NCI-H187 (cell line): Measurements from ENCODE around the gene PCDHGA1.
A peak's percentile ranks its signal among the peaks of the same experiment; 100 is the strongest.
"Not testable (repeated sequence)": the region's sequence is repeated elsewhere in the genome, so short reads cannot be mapped to it uniquely, and the experiment has no call there.

ENCODE experiments used
- DNase-seq, 2 experiments: peaks; one replicate each; lab custom pipeline; 2025; lab: John Stamatoyannopoulos, UW

PCDHGA1 gene

GRCh38 chr5:141349917-141350619, 19.8 kb downstream of the PCDHGA1 start, which contains the start of gene PCDHGB1:
TSS of gene PCDHGB1 (plus strand) at chr5:141350099. CDS start at chr5:141350261, 162 bp downstream.
- DNase-seq, result peak; percentile 22 to 40

GRCh38 chr5:141351591-141351990, 21.3 kb downstream of the PCDHGA1 start:
- no peak for DNase-seq

- DNase-seq, result no peak
Measured at GRCh38 chr5:141354900-141355469, 24.7 kb downstream of the PCDHGA1 start, which contains the start of gene PCDHGA4. TSS of gene PCDHGA4 (plus strand) at chr5:141355021. CDS start at chr5:141355108, 87 bp downstream.

GRCh38 chr5:141355641-141356040, 25.3 kb downstream of the PCDHGA1 start:
- DNase-seq, result no peak

GRCh38 chr5:141356133-141356532, 25.8 kb downstream of the PCDHGA1 start:
- no peak for DNase-seq

GRCh38 chr5:141356950-141357349, 26.6 kb downstream of the PCDHGA1 start:
- no peak for DNase-seq

GRCh38 chr5:141359790-141360426, 29.6 kb downstream of the PCDHGA1 start, which contains the start of gene PCDHGB2:
TSS of gene PCDHGB2 (plus strand) at chr5:141359994. CDS start at chr5:141360136, 142 bp downstream.
- DNase-seq, result no peak

- no peak for DNase-seq
Measured at GRCh38 chr5:141360685-141361084, 30.4 kb downstream of the PCDHGA1 start.

GRCh38 chr5:141362719-141363118, 32.4 kb downstream of the PCDHGA1 start:
- no peak for DNase-seq

GRCh38 chr5:141363952-141364660, 33.8 kb downstream of the PCDHGA1 start, which contains the start of gene PCDHGA5:
TSS of gene PCDHGA5 (plus strand) at chr5:141364162. CDS start at chr5:141364331, 169 bp downstream.
- DNase-seq, result no peak

GRCh38 chr5:141366016-141366896, 35.9 kb downstream of the PCDHGA1 start:
- DNase-seq, result no peak

GRCh38 chr5:141369994-141370848, 39.9 kb downstream of the PCDHGA1 start, which contains the start of gene PCDHGB3:
TSS of gene PCDHGB3 (plus strand) at chr5:141370242. CDS start at chr5:141370395, 153 bp downstream.
- no peak for DNase-seq

GRCh38 chr5:141371572-141372475, 41.5 kb downstream of the PCDHGA1 start:
- DNase-seq, result no peak

- no peak for DNase-seq
Measured at GRCh38 chr5:141373673-141374317, 43.5 kb downstream of the PCDHGA1 start, which contains the start of gene PCDHGA6. TSS of gene PCDHGA6 (plus strand) at chr5:141373891. CDS start at chr5:141374084, 193 bp downstream.

- no peak for DNase-seq
Measured at GRCh38 chr5:141374627-141375026, 44.3 kb downstream of the PCDHGA1 start.

- DNase-seq, result not testable (repeated sequence)
Measured at GRCh38 chr5:141375444-141376155, 45.3 kb downstream of the PCDHGA1 start.

- no peak for DNase-seq
Measured at GRCh38 chr5:141382469-141383294, 52.4 kb downstream of the PCDHGA1 start, which contains the start of gene PCDHGA7. TSS of gene PCDHGA7 (plus strand) at chr5:141382742. CDS start at chr5:141382900, 158 bp downstream.
